Keratinocyte (primary cell): ENCODE measurements around the gene LHPP. TPM values are rescaled to one million over a fixed set of nuclear protein-coding genes. Genes with fewer than 3 reads are reported as not detected.

Experiments
- DNase-seq: peaks from one replicate; pipeline ENCODE4 v3.0.0-alpha.2; 2011; ENCODE audit warnings: low read depth, missing footprints, low spot score
- FAIRE-seq: peaks from 2 replicates; lab custom pipeline; 2011; peaks lifted over from hg19 to GRCh38; lab: Jason Lieb, UNC
- H2AFZ ChIP-seq: 2 replicates; pipeline ENCODE4 v1.6.0; 2012; ENCODE audit warnings: low read length, control low read depth, inconsistent platforms; ENCODE audit not compliant: control insufficient read depth
- H3K27ac ChIP-seq: 2 replicates; pipeline ENCODE4 v1.5.1; 2011; ENCODE audit warnings: low read length; ENCODE audit not compliant: control insufficient read depth, insufficient read depth
- H3K27me3 ChIP-seq: 3 replicates; pipeline ENCODE4 v1.6.0; 2011; ENCODE audit warnings: low read length; ENCODE audit not compliant: control insufficient read depth, insufficient read depth; ENCODE audit errors: extremely low read depth
- H3K36me3 ChIP-seq, 2 experiments: 2 replicates in 1 of 2; 3 replicates in 1 of 2; pipeline ENCODE4 v1.5.1; 2011; ENCODE audit warnings: low read length in 2 of 2, mild to moderate bottlenecking in 1 of 2; ENCODE audit not compliant: control insufficient read depth in 2 of 2, insufficient read depth in 2 of 2; ENCODE audit errors: extremely low read depth in 1 of 2
- H3K4me1 ChIP-seq: 3 replicates; pipeline ENCODE4 v1.5.1; 2011; ENCODE audit warnings: low read length; ENCODE audit not compliant: control insufficient read depth, insufficient read depth; ENCODE audit errors: extremely low read depth
- H3K4me2 ChIP-seq: 3 replicates; pipeline ENCODE4 v1.6.0; 2011; ENCODE audit warnings: low read depth, low read length; ENCODE audit not compliant: control insufficient read depth, insufficient read depth; ENCODE audit errors: extremely low read depth
- H3K4me3 ChIP-seq, 3 experiments: fragments of 200-600 bp in 1 of 3; sonication (generic) in 1 of 3; 2 replicates in 2 of 3; 3 replicates in 1 of 3; pipeline ENCODE4 v1.5.1; 2011 to 2016; ENCODE audit warnings: low read length in 3 of 3, mild to moderate bottlenecking in 3 of 3, control low read depth in 2 of 3, inconsistent platforms in 1 of 3, low read depth in 1 of 3, mixed read lengths in 1 of 3, mixed run types in 1 of 3, moderate library complexity in 1 of 3; ENCODE audit not compliant: control insufficient read depth in 2 of 3, insufficient read depth in 2 of 3; ENCODE audit errors: extremely low read depth in 1 of 3
- H3K79me2 ChIP-seq: 2 replicates; pipeline ENCODE4 v1.6.0; 2012; ENCODE audit warnings: low read length; ENCODE audit not compliant: control insufficient read depth, insufficient read depth
- H3K9ac ChIP-seq: 3 replicates; pipeline ENCODE4 v1.6.0; 2011; ENCODE audit warnings: low read length; ENCODE audit not compliant: control insufficient read depth, insufficient read depth; ENCODE audit errors: extremely low read depth
- H3K9me1 ChIP-seq: 3 replicates; pipeline ENCODE4 v1.6.0; 2011; ENCODE audit warnings: low read length; ENCODE audit not compliant: control insufficient read depth, insufficient read depth; ENCODE audit errors: extremely low read depth
- H3K9me3 ChIP-seq: 2 replicates; pipeline ENCODE4 v1.5.1; 2012; ENCODE audit warnings: low read depth, low read length; ENCODE audit not compliant: control insufficient read depth
- H4K20me1 ChIP-seq: 3 replicates; pipeline ENCODE4 v1.6.0; 2011; ENCODE audit warnings: low read length; ENCODE audit not compliant: control insufficient read depth, insufficient read depth; ENCODE audit errors: extremely low read depth
- CTCF ChIP-seq, 3 experiments: IDR thresholded peaks in 1 of 3; conservative IDR thresholded peaks in 1 of 3; optimal IDR thresholded peaks in 1 of 3; 2 replicates in 2 of 3; 3 replicates in 1 of 3; pipeline versions ENCODE3 to v1.5.1; 2011; ENCODE audit warnings: low read length in 3 of 3, mild to moderate bottlenecking in 3 of 3, moderate library complexity in 2 of 3, control low read depth in 1 of 3, inconsistent platforms in 1 of 3; ENCODE audit not compliant: insufficient read depth in 2 of 3; ENCODE audit errors: extremely low read depth in 1 of 3
- EZH2 ChIP-seq: IDR thresholded peaks from one replicate; pipeline ENCODE4 v1.6.1; 2012; ENCODE audit warnings: inconsistent platforms, mild to moderate bottlenecking, low read length, moderate library complexity
- dilution Hi-C: fragments of 300-500 bp; cut with MboI; formaldehyde crosslinking; loops from one replicate; pipeline ENCODE4 v1.7.0; 2020; ENCODE audit warnings: low sequenced_read_pairs; ENCODE audit not compliant: extremely low pct_ligation_motif_present
- polyA plus RNA-seq, 5 experiments: library from polyadenylated mRNA; depleted of rRNA in 3 of 5; stranded (reverse) in 3 of 5; stranded (forward) in 1 of 5; unstranded in 1 of 5; fragments of >200 nt; gene quantifications; 1 replicate in 1 of 5; 2 replicates in 3 of 5; 3 replicates in 1 of 5; pipeline versions ENCODE4 v1.2.1 to v1.2.3, GENCODE V29; 2011 to 2012; ENCODE audit warnings: missing spikeins in 2 of 5, low read depth in 1 of 5, low replicate concordance in 1 of 5

The LHPP gene
- polyA plus RNA-seq, 1 donor (not counting 4 experiments of a cell fraction or from before 2014, with no cell fraction given), result 13.1 TPM

DNA sequence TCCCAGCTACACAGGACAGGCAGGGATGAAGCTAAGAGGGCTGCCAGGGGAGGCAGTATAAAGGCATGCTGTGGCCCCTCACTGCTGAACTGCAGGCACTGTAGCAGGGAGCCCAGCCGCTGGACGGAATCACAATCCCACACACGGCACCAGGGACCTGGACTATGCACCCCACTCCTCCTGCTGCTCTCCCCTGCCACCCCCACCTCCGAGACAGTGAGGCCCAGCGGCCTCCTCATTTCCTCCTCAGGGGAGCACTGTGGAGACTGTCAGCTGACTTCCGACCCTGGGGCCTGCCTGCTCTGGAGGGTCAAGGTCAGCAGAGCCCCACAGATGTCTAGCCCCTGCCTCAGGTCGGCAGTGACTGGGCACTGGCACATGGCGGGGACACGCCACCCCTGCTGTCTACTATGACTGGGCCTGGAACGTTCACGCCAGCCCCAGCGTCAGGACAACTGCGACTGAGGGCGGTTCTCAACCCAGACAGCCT lies 189.8 kb downstream of the LHPP start:
- H3K9me3 ChIP-seq, result no peaks in the 10 kb centered on the region
- H4K20me1 ChIP-seq, result no peaks in the 10 kb centered on the region
- H2AFZ ChIP-seq, result no peak overlapping the region
- H3K79me2 ChIP-seq, result peaks cover 25% of the 10 kb centered on the region
- no peaks in the 10 kb centered on the region for H3K27me3 ChIP-seq
- no peaks in the 10 kb centered on the region for H3K9me1 ChIP-seq
- dilution Hi-C loops, result no loop called here
- peaks cover 59% of the 10 kb centered on the region for H3K4me1 ChIP-seq
- H3K27ac ChIP-seq, result no peak overlapping the region
- no peak for DNase-seq
- TF ChIP-seq CTCF (optimal IDR thresholded peaks at IDR 0.05 in 1 of 3, IDR thresholded peaks at IDR 0.05 in 1 of 3, conservative IDR thresholded peaks at IDR 0.05 in 1 of 3; ENCODE audit: extremely low read depth in 1 of 3, insufficient read depth in 2 of 3, low read length in 3 of 3) (no peak), EZH2 (no peak)
- H3K4me3 ChIP-seq, result no peak overlapping the region
- peaks cover 0 to 7% of the 10 kb centered on the region in 2 experiments for H3K36me3 ChIP-seq
- no peak for FAIRE-seq
- no peak overlapping the region for H3K9ac ChIP-seq
- H3K4me2 ChIP-seq, result no peak overlapping the region

- H3K27ac ChIP-seq, result no peak overlapping the region
Measured at GRCh38 chr10:124652200-124652599, 190.6 kb downstream of the LHPP start.

More at GRCh38 chr10:124652200-124652599, 190.6 kb downstream of the LHPP start:
- Histone ChIP-seq H3K4me2 (no peak overlapping the region), H3K9ac (no peak overlapping the region), H3K4me1 (peaks cover 52% of the 10 kb centered on the region), H3K27me3 (no peaks in the 10 kb centered on the region), H3K9me3 (no peaks in the 10 kb centered on the region), H3K4me3 (no peak overlapping the region), H3K79me2 (peaks cover 18% of the 10 kb centered on the region), H3K9me1 (no peaks in the 10 kb centered on the region), H3K36me3 (peaks cover 0 to 7% of the 10 kb centered on the region in 2 experiments), H4K20me1 (no peaks in the 10 kb centered on the region), H2AFZ (no peak overlapping the region)
- TF ChIP-seq CTCF (optimal IDR thresholded peaks at IDR 0.05 in 1 of 3, IDR thresholded peaks at IDR 0.05 in 1 of 3, conservative IDR thresholded peaks at IDR 0.05 in 1 of 3; ENCODE audit: extremely low read depth in 1 of 3, insufficient read depth in 2 of 3, low read length in 3 of 3), result no peak
- dilution Hi-C loops, result no loop called here
- DNase-seq (no peak), FAIRE-seq (no peak)
